ENCODE results near the gene PSPN.

The PSPN gene, protein sequence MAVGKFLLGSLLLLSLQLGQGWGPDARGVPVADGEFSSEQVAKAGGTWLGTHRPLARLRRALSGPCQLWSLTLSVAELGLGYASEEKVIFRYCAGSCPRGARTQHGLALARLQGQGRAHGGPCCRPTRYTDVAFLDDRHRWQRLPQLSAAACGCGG

DNA sequence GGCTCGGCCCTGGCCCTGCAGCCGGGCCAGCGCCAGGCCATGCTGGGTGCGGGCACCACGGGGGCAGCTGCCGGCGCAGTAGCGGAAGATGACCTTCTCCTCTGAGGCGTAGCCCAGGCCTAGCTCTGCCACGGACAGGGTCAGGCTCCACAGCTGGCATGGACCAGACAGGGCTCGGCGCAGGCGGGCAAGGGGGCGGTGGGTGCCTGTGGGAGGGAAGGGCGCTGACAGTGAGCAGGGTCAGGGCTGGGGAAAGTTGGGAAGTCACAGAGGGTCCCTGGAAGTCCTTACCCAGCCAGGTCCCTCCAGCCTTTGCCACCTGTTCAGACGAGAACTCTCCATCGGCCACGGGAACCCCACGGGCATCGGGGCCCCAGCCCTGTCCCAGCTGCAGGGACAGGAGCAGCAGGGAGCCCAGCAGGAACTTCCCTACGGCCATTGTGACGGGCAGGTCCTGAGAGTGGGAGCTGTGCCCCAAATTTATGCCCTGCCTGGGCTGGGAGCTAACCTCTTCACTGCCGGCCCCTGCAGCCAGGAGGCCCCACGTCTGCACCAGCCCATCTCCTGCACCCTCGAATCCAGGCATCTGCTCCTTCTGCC is at the start of gene PSPN:
Gene PSPN, minus strand, starts transcription at position 523 of the 600 bp plus-strand sequence. Its CDS starts 84 bp downstream, at position 439.
- TF ChIP-seq, protein P1, sequence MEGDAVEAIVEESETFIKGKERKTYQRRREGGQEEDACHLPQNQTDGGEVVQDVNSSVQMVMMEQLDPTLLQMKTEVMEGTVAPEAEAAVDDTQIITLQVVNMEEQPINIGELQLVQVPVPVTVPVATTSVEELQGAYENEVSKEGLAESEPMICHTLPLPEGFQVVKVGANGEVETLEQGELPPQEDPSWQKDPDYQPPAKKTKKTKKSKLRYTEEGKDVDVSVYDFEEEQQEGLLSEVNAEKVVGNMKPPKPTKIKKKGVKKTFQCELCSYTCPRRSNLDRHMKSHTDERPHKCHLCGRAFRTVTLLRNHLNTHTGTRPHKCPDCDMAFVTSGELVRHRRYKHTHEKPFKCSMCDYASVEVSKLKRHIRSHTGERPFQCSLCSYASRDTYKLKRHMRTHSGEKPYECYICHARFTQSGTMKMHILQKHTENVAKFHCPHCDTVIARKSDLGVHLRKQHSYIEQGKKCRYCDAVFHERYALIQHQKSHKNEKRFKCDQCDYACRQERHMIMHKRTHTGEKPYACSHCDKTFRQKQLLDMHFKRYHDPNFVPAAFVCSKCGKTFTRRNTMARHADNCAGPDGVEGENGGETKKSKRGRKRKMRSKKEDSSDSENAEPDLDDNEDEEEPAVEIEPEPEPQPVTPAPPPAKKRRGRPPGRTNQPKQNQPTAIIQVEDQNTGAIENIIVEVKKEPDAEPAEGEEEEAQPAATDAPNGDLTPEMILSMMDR (IDR thresholded peaks at IDR 0.05) = no peak
- Histone ChIP-seq H3K36me3 (peaks cover 26% of the 10 kb centered on the region), H3K9me3 (no peaks in the 10 kb centered on the region), H3K27ac (no peak within 1 kb of the TSS), H3K27me3 (no peaks in the 10 kb centered on the region), H3K4me3 (ENCODE audit: low read depth in 1 of 2, low read length in 1 of 2) (no peak within 1 kb of the TSS), H3K4me1 (ENCODE audit: control insufficient read depth in 1 of 2, insufficient read depth in 1 of 2, low read depth in 1 of 2, low read length in 1 of 2) (peaks cover 10 to 12% of the 10 kb centered on the region in 2 experiments)

DNA sequence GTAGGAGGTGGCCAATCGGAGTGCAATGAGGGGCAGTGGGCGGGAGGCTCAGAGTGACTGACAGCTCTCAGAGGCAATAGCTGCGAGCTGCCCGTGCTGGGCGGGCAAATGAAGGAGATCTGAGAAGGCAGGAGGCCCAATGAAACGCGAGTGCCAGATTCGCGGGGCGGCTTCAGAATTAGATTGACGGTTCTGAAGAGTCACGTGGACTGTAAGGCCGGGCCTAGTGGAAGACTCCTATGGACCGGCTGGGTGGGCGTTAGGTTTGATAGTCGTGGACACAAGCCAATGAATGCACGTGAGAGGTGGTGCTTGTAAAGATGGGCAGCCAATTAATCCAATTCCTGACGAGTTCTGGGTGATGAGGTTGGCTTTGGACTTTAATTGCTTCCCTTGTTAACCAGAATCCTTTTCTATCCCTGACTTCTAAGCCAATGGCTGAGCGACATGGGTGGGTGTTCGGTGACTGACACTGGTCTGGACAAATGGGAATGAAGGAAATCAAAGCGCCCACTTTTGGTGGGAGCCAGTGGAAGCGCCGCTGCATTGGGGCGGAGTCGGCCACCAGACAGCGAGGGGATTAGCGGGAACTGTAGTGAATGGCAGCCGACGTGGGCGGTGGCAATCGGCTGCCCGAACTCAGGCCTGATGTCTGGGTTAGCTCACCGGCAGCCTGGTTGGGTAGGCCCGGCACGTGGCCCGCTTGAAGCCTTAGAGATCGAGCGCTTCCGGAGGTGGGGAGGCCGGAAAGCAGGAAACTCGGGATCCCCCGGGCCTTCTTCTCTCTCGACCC is 49.4 kb upstream of the PSPN start:
- Histone ChIP-seq H3K4me3 (ENCODE audit: low read depth in 1 of 2, low read length in 1 of 2) (peak overlapping the region; percentile 68 to 69), H3K4me1 (ENCODE audit: control insufficient read depth in 1 of 2, insufficient read depth in 1 of 2, low read depth in 1 of 2, low read length in 1 of 2) (peaks cover 24% of the 10 kb centered on the region in 2 experiments), H3K27ac (peak overlapping the region; percentile 82), H3K36me3 (peaks cover 12% of the 10 kb centered on the region), H3K9me3 (no peaks in the 10 kb centered on the region), H3K27me3 (no peaks in the 10 kb centered on the region)
- TF ChIP-seq, protein P1 (IDR thresholded peaks at IDR 0.05) = no peak

DNA sequence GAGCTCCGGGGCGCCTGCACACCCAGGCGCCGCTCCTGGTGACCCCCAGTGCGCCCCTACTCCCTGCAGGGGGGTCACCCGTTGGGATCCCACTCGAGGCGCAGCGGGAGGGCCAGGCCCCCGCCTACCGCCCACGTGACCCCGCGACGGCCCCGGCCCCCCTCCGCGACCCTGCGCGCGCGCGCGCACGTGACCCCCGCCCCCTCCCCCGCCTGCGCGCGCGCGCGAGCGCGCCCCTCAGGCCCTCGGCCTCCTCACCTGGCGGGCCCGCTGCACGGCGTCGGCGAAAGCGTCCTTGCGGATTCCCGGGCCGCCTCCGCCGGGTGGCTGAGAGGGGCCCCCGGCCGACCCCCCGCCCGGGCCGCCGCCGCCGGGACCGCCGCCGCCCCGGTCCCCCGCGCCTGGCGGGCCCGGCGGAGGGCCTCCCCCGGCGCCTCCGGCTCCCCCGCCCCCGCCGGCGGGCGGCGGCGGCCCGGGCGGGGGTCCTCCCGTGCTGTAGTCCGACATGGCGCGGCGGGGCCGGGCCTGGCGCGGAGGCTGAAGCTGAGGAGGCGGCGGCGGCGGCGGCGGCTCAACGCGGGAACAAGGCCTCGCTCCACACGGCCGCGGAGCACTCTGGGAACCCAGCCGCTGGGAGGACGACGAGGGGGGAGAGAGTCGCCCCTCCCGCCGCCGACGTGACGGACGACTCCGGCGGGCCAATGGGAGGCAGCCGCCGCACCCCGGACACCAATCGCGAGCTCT is 48.6 kb upstream of the PSPN start, which contains the start of gene KHSRP:
Gene KHSRP, minus strand, starts transcription at position 617 of the 744 bp plus-strand sequence. Its CDS starts 110 bp downstream, at position 507.
- Histone ChIP-seq H3K36me3 (peaks cover 19% of the 10 kb centered on the region), H3K4me1 (ENCODE audit: control insufficient read depth in 1 of 2, insufficient read depth in 1 of 2, low read depth in 1 of 2, low read length in 1 of 2) (peaks cover 19 to 20% of the 10 kb centered on the region in 2 experiments), H3K27ac (peak within 1 kb of the TSS; percentile 82), H3K27me3 (no peaks in the 10 kb centered on the region), H3K9me3 (no peaks in the 10 kb centered on the region), H3K4me3 (ENCODE audit: low read depth in 1 of 2, low read length in 1 of 2) (peak within 1 kb of the TSS; percentile 68 to 69)
- TF ChIP-seq, protein P1 (IDR thresholded peaks at IDR 0.05) = peak; percentile 30

DNA sequence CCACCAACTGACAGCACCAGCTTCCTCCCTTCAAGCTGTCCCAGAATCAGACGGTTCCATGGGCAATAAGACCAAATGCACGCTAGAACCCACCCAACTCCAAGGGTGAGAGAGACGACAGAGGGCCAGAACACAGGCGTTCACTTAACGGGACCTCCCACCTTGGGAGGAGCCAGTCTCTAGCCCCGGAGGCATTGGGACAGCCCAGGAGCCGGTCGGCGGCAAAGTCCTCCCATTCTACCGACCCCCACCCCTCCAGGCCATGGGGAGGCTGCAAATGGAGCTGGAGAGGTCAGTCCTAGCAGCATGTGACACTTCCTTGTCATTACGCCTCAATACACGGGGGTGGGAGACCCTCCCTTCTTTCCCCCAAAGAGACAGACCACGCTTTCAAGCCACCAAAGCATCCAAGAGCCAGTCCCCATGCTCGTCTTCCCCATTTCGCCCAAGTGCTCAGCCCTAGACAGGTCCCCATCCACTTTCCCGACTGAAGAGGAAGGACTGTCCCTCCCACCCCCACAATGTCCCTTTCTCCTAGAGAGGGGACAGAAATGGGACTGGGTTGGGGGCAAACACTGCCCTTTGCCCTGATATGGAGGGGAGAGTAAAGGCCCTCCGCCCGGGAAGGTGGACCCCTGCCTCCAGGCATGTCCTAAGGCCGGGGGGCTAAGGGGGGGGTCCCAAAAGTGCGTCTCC is 47.9 kb upstream of the PSPN start:
- H3K9me3 ChIP-seq = no peaks in the 10 kb centered on the region
- H3K4me3 ChIP-seq (ENCODE audit: low read depth in 1 of 2, low read length in 1 of 2) = peak overlapping the region; percentile 58 to 69
- peaks cover 27% of the 10 kb centered on the region for H3K36me3 ChIP-seq
- no peaks in the 10 kb centered on the region for H3K27me3 ChIP-seq
- peaks cover 18 to 19% of the 10 kb centered on the region in 2 experiments for H3K4me1 ChIP-seq (ENCODE audit: control insufficient read depth in 1 of 2, insufficient read depth in 1 of 2, low read depth in 1 of 2, low read length in 1 of 2)
- TF ChIP-seq, protein P1 (IDR thresholded peaks at IDR 0.05) = no peak
- H3K27ac ChIP-seq = peak overlapping the region; percentile 35

Measured in neutrophil (primary cell).